Breast epithelium (tissue), 3 donors: ENCODE measurements around the gene SPTBN1.

Experiments
- POLR2A ChIP-seq: fragments of 450-650 bp; IDR thresholded peaks from one replicate; pipeline ENCODE4 v1.6.1; 2016; ENCODE audit warnings: antibody characterized with exemption, mild to moderate bottlenecking, moderate library complexity
- POLR2AphosphoS5 ChIP-seq, 3 donors: sonication (generic); formaldehyde crosslinking; IDR thresholded peaks; one replicate each; pipeline ENCODE4 v1.6.1; 2017; ENCODE audit warnings: antibody characterized with exemption in 3 of 3
- TF ChIP-seq, protein P1 (sequence below), 3 donors: fragments of 450-650 bp; IDR thresholded peaks; one replicate each; pipeline ENCODE4 v1.5.1; 2016 to 2017; ENCODE audit warnings: antibody characterized with exemption in 3 of 3, mild to moderate bottlenecking in 3 of 3, moderate library complexity in 3 of 3

DNA sequence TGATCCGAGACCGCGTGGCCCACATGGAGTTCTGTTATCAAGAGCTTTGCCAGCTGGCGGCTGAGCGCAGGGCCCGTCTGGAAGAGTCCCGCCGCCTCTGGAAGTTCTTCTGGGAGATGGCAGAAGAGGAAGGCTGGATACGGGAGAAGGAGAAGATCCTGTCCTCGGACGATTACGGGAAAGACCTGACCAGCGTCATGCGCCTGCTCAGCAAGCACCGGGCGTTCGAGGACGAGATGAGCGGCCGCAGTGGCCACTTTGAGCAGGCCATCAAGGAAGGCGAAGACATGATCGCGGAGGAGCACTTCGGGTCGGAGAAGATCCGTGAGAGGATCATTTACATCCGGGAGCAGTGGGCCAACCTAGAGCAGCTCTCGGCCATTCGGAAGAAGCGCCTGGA lies 172.8 kb downstream of the SPTBN1 start:
- TF ChIP-seq, protein P1, sequence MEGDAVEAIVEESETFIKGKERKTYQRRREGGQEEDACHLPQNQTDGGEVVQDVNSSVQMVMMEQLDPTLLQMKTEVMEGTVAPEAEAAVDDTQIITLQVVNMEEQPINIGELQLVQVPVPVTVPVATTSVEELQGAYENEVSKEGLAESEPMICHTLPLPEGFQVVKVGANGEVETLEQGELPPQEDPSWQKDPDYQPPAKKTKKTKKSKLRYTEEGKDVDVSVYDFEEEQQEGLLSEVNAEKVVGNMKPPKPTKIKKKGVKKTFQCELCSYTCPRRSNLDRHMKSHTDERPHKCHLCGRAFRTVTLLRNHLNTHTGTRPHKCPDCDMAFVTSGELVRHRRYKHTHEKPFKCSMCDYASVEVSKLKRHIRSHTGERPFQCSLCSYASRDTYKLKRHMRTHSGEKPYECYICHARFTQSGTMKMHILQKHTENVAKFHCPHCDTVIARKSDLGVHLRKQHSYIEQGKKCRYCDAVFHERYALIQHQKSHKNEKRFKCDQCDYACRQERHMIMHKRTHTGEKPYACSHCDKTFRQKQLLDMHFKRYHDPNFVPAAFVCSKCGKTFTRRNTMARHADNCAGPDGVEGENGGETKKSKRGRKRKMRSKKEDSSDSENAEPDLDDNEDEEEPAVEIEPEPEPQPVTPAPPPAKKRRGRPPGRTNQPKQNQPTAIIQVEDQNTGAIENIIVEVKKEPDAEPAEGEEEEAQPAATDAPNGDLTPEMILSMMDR (IDR thresholded peaks at IDR 0.05) = no peak
- TF ChIP-seq POLR2A = no peak
- no peak for TF ChIP-seq POLR2AphosphoS5 (IDR thresholded peaks at IDR 0.05)
